ENCODE measurements around the gene CEBPE. TPM values are rescaled to one million over a fixed set of nuclear protein-coding genes. Genes with fewer than 3 reads are reported as not detected.

The CEBPE gene
- total RNA-seq, 4 donors from 2014 or later = not detected

DNA sequence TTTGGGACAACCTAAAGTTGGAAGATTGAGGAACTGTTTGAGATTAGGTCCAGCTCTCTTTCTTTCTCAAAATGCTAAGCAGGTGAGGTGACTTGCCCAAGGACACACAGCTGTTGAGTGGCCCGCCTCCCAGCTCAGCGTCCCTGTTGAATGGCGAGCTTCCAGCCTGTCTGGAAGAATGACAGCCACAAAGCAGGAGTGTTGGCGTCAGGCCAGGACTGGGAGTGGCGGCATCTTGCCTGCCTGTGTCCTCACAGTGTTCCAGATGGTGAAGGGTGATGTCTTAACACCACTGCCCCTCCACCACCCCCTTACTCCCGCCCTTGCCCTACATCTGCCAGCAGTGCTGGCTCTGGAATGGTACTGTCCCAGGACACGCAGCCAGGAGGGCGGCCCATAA, 4.4 kb upstream of the CEBPE start:
- intact Hi-C loops (cut with DNase I) = loop anchor here (10.0 kb wide), 1 partner anchor 171 kb away; no protein-coding TSS in a partner anchor
- H3K27ac ChIP-seq = no peak overlapping the region
- H3K4me1 ChIP-seq = peaks cover 0 to 8% of the 10 kb centered on the region in 2 donors
- no peaks in the 10 kb centered on the region for H3K27me3 ChIP-seq
- no peak overlapping the region for H3K4me3 ChIP-seq (replicated peaks in 1 of 3)
- TF ChIP-seq POLR2A (IDR thresholded peaks at IDR 0.05) = no peak
- TF ChIP-seq, protein P1, sequence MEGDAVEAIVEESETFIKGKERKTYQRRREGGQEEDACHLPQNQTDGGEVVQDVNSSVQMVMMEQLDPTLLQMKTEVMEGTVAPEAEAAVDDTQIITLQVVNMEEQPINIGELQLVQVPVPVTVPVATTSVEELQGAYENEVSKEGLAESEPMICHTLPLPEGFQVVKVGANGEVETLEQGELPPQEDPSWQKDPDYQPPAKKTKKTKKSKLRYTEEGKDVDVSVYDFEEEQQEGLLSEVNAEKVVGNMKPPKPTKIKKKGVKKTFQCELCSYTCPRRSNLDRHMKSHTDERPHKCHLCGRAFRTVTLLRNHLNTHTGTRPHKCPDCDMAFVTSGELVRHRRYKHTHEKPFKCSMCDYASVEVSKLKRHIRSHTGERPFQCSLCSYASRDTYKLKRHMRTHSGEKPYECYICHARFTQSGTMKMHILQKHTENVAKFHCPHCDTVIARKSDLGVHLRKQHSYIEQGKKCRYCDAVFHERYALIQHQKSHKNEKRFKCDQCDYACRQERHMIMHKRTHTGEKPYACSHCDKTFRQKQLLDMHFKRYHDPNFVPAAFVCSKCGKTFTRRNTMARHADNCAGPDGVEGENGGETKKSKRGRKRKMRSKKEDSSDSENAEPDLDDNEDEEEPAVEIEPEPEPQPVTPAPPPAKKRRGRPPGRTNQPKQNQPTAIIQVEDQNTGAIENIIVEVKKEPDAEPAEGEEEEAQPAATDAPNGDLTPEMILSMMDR (IDR thresholded peaks at IDR 0.05) = no peak
- peak; percentile 57 to 69 for DNase-seq
- no peaks in the 10 kb centered on the region for H3K9me3 ChIP-seq
- 68 to 70% methylated on average over 8 of the region's 8 CpGs for WGBS, 2 donors
- H3K36me3 ChIP-seq = peaks cover 0 to 6% of the 10 kb centered on the region in 2 donors

DNA sequence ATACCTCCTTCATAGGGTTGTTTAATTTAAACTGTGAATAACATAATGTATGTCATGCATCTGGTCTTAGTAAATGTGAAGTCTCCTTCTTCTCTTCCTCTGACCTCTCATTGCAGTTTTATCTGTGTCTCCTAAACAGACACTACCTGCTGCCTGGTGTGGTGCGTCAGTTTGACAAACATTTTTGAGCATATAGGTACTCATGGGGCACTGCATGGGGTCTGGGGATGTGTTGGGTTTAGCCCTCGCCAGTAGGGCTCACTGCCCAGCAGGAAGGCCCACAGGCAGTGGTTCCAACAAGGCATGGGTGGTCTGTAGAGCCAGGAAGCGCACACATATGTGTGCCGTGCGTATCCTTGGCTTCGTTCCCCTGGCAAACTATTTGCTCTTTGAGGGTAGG, 3.0 kb upstream of the CEBPE start:
- no peaks in the 10 kb centered on the region for H3K36me3 ChIP-seq
- TF ChIP-seq, protein P1 (IDR thresholded peaks at IDR 0.05) = no peak
- no peak for TF ChIP-seq POLR2A (IDR thresholded peaks at IDR 0.05)
- H3K4me3 ChIP-seq (replicated peaks in 1 of 3) = no peak overlapping the region
- no peaks in the 10 kb centered on the region for H3K27me3 ChIP-seq
- intact Hi-C loops (cut with DNase I) = loop anchor here (10.0 kb wide), 1 partner anchor 173 kb away; no protein-coding TSS in a partner anchor
- no peaks in the 10 kb centered on the region for H3K9me3 ChIP-seq
- DNase-seq = no peak
- H3K27ac ChIP-seq = no peak overlapping the region
- 92 to 97% methylated on average over 6 of the region's 6 CpGs for WGBS, 2 donors
- peaks cover 0 to 14% of the 10 kb centered on the region in 2 donors for H3K4me1 ChIP-seq

DNA sequence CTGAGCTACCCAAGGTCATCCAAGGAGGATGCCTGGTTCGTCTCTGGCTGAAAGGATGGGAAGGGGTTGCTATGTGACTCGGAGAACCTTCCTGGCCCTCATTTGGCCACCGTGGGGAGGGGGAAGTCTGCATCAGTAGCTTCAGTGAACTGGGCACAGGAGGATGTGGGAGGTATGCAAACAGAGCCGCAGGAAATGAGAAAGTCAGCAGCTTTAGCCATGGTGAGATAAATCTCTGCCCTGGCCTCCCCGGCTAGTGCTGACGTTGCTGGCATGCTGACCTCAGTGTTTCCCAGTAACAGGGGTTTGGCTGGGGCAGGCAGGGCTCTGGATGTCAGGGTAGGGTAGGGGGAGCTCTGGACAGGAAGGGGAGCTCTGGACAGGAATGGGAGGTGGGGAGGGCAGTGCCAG, 2.3 kb upstream of the CEBPE start:
- Histone ChIP-seq H3K27me3 (no peaks in the 10 kb centered on the region), H3K4me1 (peaks cover 0 to 14% of the 10 kb centered on the region in 2 donors), H3K27ac (no peak overlapping the region), H3K4me3 (replicated peaks in 1 of 3) (no peak overlapping the region), H3K36me3 (no peaks in the 10 kb centered on the region), H3K9me3 (no peaks in the 10 kb centered on the region)
- DNase-seq = no peak
- TF ChIP-seq, protein P1 (IDR thresholded peaks at IDR 0.05) = no peak
- TF ChIP-seq POLR2A (IDR thresholded peaks at IDR 0.05) = no peak
- intact Hi-C loops (cut with DNase I) = loop anchor here (2.0 to 10.0 kb wide), 2 partner anchors 67 to 173 kb away; no protein-coding TSS in a partner anchor
- 50 to 62% methylated on average over 6 of the region's 6 CpGs for WGBS, 2 donors

DNA sequence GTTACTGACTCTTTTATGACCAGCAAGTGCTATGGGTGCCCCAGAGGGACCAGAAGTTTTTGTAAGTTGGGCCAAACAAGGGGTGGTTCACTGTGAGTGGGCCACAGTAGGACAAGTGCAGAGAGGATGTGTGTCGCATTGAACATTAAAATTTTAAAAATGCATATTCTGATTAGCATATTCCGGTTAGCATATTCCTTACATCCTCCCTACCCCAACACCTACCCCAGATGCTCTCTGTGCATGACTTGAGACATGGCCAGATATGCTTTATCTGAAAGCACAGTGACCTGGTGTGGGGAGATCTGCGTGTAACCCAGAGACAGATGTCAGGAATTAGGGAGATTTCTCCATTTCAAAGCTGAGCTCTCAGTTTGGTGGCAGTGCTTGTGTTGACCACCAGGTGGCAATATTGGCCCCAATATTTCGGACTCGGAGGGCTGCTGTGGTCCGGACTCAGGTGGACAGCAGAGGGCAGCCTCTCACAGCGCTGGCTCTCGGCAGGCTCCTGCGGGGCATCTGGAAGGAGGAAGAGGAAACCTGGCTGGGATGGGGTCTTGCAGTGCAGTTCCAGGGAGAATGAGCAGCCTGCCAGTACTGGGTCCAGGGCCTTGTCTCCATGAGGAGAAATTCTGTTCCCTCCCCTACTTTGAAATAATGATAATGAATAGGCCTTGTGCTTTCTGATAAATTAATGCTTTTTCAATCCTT, 1.6 kb upstream of the CEBPE start:
- TF ChIP-seq, protein P1 (IDR thresholded peaks at IDR 0.05) = peak; percentile 96 to 100 (median 100)
- no peak for TF ChIP-seq POLR2A (IDR thresholded peaks at IDR 0.05)
- intact Hi-C loops (cut with DNase I) = loop anchor here (2.0 to 10.0 kb wide), 2 partner anchors 68 to 174 kb away; no protein-coding TSS in a partner anchor
- WGBS, 2 donors = 21 to 31% methylated on average over 6 to 9 of the region's 9 CpGs

More for the DNA sequence above, 1.6 kb upstream of the CEBPE start:
- Histone ChIP-seq H3K27me3 (no peaks in the 10 kb centered on the region), H3K9me3 (no peaks in the 10 kb centered on the region), H3K27ac (no peak overlapping the region), H3K4me1 (peaks cover 0 to 14% of the 10 kb centered on the region in 2 donors), H3K4me3 (replicated peaks in 1 of 3) (no peak overlapping the region), H3K36me3 (no peaks in the 10 kb centered on the region)
- DNase-seq = peak; percentile 88 to 91
